HepG2 (cell line): ENCODE results near the gene GLT1D1. TPM values are rescaled to one million over a fixed set of nuclear protein-coding genes. Genes with fewer than 3 reads are reported as not detected.

Experiments used
- HNRNPK ChIP-seq: fragments of 200-400 bp; formaldehyde crosslinking; IDR thresholded peaks from 2 replicates; pipeline ENCODE4 v1.6.1; 2018; ENCODE audit warnings: low read length, low read depth, moderate library complexity, mild to moderate bottlenecking; ENCODE audit not compliant: poor library complexity, severe bottlenecking
- NRL ChIP-seq: sonication (generic); formaldehyde crosslinking; IDR thresholded peaks from 2 replicates; pipeline ENCODE4 v1.5.0; 2020; ENCODE audit warnings: missing genetic modification reagents, mild to moderate bottlenecking, moderate library complexity, borderline replicate concordance
- SIN3A ChIP-seq: IDR thresholded peaks from 2 replicates; pipeline ENCODE4 v1.6.1; 2011; ENCODE audit warnings: low read depth, mild to moderate bottlenecking, control low read depth, low read length, borderline replicate concordance
- ZMAT3 ChIP-seq: sonication (generic); formaldehyde crosslinking; conservative IDR thresholded peaks from 2 replicates; pipeline ENCODE4 v1.7.0; 2021; ENCODE audit warnings: missing genetic modification reagents
- ZMYM2 ChIP-seq: sonication (generic); formaldehyde crosslinking; IDR thresholded peaks from 2 replicates; pipeline ENCODE4 v1.8.0; 2022; ENCODE audit warnings: mild to moderate bottlenecking, missing genetic modification reagents
- ZNF121 ChIP-seq: sonication (generic); formaldehyde crosslinking; IDR thresholded peaks from 2 replicates; pipeline ENCODE4 v1.5.0; 2020; ENCODE audit warnings: mild to moderate bottlenecking, missing genetic modification reagents
- ZNF451 ChIP-seq: sonication (generic); formaldehyde crosslinking; IDR thresholded peaks from 2 replicates; pipeline ENCODE4 v1.5.0; 2020; ENCODE audit warnings: mild to moderate bottlenecking, missing genetic modification reagents
- ZNF468 ChIP-seq: sonication (generic); formaldehyde crosslinking; IDR thresholded peaks from 2 replicates; pipeline ENCODE4 v1.8.0; 2022; ENCODE audit warnings: mild to moderate bottlenecking, moderate library complexity, missing genetic modification reagents
- ZNF558 ChIP-seq: sonication (generic); formaldehyde crosslinking; IDR thresholded peaks from 2 replicates; pipeline ENCODE4 v1.9.0; 2022; ENCODE audit warnings: mild to moderate bottlenecking, missing genetic modification reagents, borderline replicate concordance
- ZNF766 ChIP-seq: sonication (generic); formaldehyde crosslinking; IDR thresholded peaks from 2 replicates; pipeline ENCODE4 v1.5.0; 2020; ENCODE audit warnings: missing genetic modification reagents, borderline replicate concordance
- ZNF790 ChIP-seq: sonication (generic); formaldehyde crosslinking; IDR thresholded peaks from 2 replicates; pipeline ENCODE4 v1.8.0; 2022; ENCODE audit warnings: missing genetic modification reagents, mild to moderate bottlenecking, borderline replicate concordance
- polyA plus RNA-seq, 8 experiments: library from polyadenylated mRNA; depleted of rRNA in 3 of 8; stranded (reverse) in 7 of 8; unstranded in 1 of 8; fragments of >200 nt; fragmentation: Illumina TruSeq in 4 of 8; extraction: Trizol in 4 of 8; gene quantifications; 2 replicates each; pipeline versions ENCODE4 v1.2.1 to v1.2.3, GENCODE V29; 2011 to 2016; ENCODE audit warnings: low read depth in 4 of 8, missing spikeins in 1 of 8, mixed read lengths in 1 of 8; ENCODE audit not compliant: insufficient read depth in 1 of 8
- total RNA-seq, 5 experiments: library from RNA; depleted of rRNA; stranded (reverse); fragments of >200 nt; fragmentation: Illumina TruSeq; extraction: Trizol; gene quantifications; 2 replicates each; pipeline ENCODE4 v1.2.3, GENCODE V29; 2016; ENCODE audit warnings: low read depth in 1 of 5
- TF ChIP-seq, protein P1 (sequence below): sonication (generic); formaldehyde crosslinking; IDR thresholded peaks from 2 replicates; pipeline ENCODE4 v1.4.0; 2020; ENCODE audit warnings: low read depth, missing genetic modification reagents
- TF ChIP-seq, protein P2 (sequence below): sonication (generic); formaldehyde crosslinking; IDR thresholded peaks from 2 replicates; pipeline ENCODE4 v1.4.0; 2020; ENCODE audit warnings: mild to moderate bottlenecking, missing genetic modification reagents
- TF ChIP-seq, protein P3 (sequence below): IDR thresholded peaks from 2 replicates; pipeline ENCODE4 v1.6.1; 2016; ENCODE audit warnings: low read depth, borderline replicate concordance
- TF ChIP-seq, protein P4 (sequence below): sonication (generic); formaldehyde crosslinking; IDR thresholded peaks from 2 replicates; pipeline ENCODE4 v1.4.0; 2020; ENCODE audit warnings: missing genetic modification reagents
- TF ChIP-seq, protein P5 (sequence below): sonication (generic); formaldehyde crosslinking; IDR thresholded peaks from 2 replicates; pipeline ENCODE4 v1.4.0; 2020; ENCODE audit warnings: missing genetic modification reagents
- TF ChIP-seq, protein P6 (sequence below): sonication (generic); formaldehyde crosslinking; IDR thresholded peaks from 2 replicates; pipeline ENCODE4 v1.4.0; 2020; ENCODE audit warnings: mild to moderate bottlenecking, missing genetic modification reagents
- TF ChIP-seq, protein P7 (sequence below): sonication (generic); formaldehyde crosslinking; IDR thresholded peaks from 2 replicates; pipeline ENCODE4 v1.5.1; 2020; ENCODE audit warnings: mild to moderate bottlenecking, missing genetic modification reagents, moderate library complexity

Gene GLT1D1
- total and polyA plus RNA-seq, 2 of the 13 experiments (the other 11 are each of a cell fraction or from before 2014, with no cell fraction given): 0.09 to 0.17 TPM

DNA sequence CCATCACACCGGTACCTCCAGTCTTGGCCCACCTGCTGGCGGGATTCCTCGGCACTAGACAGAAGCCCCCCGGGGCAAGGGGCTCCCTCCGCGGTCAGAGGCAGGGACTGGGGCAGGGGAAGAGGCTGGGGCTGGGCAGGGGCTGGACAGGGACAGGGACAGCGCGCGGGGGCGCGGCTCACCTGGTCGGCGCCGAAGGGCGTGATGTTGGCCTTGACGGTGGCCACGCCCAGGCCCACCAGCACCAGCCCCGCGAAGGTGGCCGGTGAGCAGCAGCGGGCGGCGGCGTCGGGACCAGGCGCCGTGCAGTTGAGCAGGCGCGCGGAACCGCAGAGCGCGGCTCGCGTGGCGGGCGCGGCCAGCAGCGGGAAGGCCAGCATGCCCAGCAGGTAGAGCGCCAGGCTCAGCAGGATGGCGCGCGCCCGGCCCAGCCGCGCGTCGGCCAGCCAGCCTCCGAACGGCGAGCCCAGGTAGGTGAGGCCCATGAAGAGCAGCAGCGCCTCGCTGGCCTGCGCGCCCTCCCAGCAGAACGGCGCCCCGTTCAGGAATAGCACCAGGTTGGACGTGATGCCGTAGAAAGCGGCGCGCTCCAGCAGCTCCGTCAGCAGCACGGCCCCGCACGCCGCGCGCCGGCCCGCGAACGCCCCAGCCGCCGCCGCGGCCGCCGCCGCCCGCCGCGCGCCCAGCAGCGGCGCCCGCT, 29.9 kb upstream of the GLT1D1 start (continued):
- TF ChIP-seq NRL: 0 out of 2 replicates have a peak, but pooled peaks have one; percentile 25
- 0 out of 2 replicates have a peak, but pooled peaks have one; percentile 16 for TF ChIP-seq ZNF558 (CRISPR knock-in tag)
- no peak for TF ChIP-seq ZMYM2 (CRISPR knock-in tag)
- no peak; the same call in 1 of the 2 replicates for TF ChIP-seq ZNF451 (CRISPR knock-in tag)
- TF ChIP-seq, protein P1, sequence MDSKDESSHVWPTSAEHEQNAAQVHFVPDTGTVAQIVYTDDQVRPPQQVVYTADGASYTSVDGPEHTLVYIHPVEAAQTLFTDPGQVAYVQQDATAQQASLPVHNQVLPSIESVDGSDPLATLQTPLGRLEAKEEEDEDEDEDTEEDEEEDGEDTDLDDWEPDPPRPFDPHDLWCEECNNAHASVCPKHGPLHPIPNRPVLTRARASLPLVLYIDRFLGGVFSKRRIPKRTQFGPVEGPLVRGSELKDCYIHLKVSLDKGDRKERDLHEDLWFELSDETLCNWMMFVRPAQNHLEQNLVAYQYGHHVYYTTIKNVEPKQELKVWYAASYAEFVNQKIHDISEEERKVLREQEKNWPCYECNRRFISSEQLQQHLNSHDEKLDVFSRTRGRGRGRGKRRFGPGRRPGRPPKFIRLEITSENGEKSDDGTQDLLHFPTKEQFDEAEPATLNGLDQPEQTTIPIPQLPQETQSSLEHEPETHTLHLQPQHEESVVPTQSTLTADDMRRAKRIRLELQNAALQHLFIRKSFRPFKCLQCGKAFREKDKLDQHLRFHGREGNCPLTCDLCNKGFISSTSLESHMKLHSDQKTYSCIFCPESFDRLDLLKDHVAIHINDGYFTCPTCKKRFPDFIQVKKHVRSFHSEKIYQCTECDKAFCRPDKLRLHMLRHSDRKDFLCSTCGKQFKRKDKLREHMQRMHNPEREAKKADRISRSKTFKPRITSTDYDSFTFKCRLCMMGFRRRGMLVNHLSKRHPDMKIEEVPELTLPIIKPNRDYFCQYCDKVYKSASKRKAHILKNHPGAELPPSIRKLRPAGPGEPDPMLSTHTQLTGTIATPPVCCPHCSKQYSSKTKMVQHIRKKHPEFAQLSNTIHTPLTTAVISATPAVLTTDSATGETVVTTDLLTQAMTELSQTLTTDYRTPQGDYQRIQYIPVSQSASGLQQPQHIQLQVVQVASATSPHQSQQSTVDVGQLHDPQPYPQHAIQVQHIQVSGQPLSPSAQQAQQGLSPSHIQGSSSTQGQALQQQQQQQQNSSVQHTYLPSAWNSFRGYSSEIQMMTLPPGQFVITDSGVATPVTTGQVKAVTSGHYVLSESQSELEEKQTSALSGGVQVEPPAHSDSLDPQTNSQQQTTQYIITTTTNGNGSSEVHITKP (CRISPR knock-in tag): no peak
- TF ChIP-seq ZNF790 (CRISPR knock-in tag): peak; percentile 69; the same call in 1 of the 2 replicates
- TF ChIP-seq, protein P2, sequence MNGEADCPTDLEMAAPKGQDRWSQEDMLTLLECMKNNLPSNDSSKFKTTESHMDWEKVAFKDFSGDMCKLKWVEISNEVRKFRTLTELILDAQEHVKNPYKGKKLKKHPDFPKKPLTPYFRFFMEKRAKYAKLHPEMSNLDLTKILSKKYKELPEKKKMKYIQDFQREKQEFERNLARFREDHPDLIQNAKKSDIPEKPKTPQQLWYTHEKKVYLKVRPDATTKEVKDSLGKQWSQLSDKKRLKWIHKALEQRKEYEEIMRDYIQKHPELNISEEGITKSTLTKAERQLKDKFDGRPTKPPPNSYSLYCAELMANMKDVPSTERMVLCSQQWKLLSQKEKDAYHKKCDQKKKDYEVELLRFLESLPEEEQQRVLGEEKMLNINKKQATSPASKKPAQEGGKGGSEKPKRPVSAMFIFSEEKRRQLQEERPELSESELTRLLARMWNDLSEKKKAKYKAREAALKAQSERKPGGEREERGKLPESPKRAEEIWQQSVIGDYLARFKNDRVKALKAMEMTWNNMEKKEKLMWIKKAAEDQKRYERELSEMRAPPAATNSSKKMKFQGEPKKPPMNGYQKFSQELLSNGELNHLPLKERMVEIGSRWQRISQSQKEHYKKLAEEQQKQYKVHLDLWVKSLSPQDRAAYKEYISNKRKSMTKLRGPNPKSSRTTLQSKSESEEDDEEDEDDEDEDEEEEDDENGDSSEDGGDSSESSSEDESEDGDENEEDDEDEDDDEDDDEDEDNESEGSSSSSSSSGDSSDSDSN (CRISPR knock-in tag): peak; percentile 67
- TF ChIP-seq SIN3A: 0 out of 2 replicates have a peak, but pooled peaks have one; percentile 34
- TF ChIP-seq ZNF766 (CRISPR knock-in tag): peak; percentile 36; the same call in 1 of the 2 replicates
- peak; percentile 15; the same call in 1 of the 2 replicates for TF ChIP-seq ZMAT3 (CRISPR knock-in tag)
- TF ChIP-seq, protein P3, sequence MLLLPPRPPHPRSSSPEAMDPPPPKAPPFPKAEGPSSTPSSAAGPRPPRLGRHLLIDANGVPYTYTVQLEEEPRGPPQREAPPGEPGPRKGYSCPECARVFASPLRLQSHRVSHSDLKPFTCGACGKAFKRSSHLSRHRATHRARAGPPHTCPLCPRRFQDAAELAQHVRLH (CRISPR knock-in tag): no peak
- TF ChIP-seq HNRNPK: peak; percentile 67
- TF ChIP-seq, protein P4, sequence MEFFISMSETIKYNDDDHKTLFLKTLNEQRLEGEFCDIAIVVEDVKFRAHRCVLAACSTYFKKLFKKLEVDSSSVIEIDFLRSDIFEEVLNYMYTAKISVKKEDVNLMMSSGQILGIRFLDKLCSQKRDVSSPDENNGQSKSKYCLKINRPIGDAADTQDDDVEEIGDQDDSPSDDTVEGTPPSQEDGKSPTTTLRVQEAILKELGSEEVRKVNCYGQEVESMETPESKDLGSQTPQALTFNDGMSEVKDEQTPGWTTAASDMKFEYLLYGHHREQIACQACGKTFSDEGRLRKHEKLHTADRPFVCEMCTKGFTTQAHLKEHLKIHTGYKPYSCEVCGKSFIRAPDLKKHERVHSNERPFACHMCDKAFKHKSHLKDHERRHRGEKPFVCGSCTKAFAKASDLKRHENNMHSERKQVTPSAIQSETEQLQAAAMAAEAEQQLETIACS: peak; percentile 43
- TF ChIP-seq, protein P5, sequence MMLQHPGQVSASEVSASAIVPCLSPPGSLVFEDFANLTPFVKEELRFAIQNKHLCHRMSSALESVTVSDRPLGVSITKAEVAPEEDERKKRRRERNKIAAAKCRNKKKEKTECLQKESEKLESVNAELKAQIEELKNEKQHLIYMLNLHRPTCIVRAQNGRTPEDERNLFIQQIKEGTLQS (CRISPR knock-in tag): no peak
- TF ChIP-seq, protein P6, sequence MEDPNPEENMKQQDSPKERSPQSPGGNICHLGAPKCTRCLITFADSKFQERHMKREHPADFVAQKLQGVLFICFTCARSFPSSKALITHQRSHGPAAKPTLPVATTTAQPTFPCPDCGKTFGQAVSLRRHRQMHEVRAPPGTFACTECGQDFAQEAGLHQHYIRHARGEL (CRISPR knock-in tag): no peak
- peak; percentile 25; the same call in 1 of the 2 replicates for TF ChIP-seq ZNF121 (CRISPR knock-in tag)
- TF ChIP-seq ZNF468 (CRISPR knock-in tag): peak; percentile 56; the same call in 1 of the 2 replicates
- TF ChIP-seq, protein P7, sequence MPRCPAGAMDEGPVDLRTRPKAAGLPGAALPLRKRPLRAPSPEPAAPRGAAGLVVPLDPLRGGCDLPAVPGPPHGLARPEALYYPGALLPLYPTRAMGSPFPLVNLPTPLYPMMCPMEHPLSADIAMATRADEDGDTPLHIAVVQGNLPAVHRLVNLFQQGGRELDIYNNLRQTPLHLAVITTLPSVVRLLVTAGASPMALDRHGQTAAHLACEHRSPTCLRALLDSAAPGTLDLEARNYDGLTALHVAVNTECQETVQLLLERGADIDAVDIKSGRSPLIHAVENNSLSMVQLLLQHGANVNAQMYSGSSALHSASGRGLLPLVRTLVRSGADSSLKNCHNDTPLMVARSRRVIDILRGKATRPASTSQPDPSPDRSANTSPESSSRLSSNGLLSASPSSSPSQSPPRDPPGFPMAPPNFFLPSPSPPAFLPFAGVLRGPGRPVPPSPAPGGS (CRISPR knock-in tag): peak; percentile 9; the same call in 1 of the 2 replicates
